Purkinje cell (primary cell): ENCODE measurements around the gene DCTN5. TPM values are rescaled to one million over a fixed set of nuclear protein-coding genes. Genes with fewer than 3 reads are reported as not detected.

ENCODE experiments used
- polyA plus RNA-seq: library from polyadenylated mRNA; unstranded; fragments of >200 nt; fragmentation: Nextera tagmentation; gene quantifications from 2 replicates; pipeline ENCODE4 v1.2.1, GENCODE V29; 2014

The DCTN5 gene
- 12.8 and 13.3 TPM in 2 replicates for polyA plus RNA-seq

DNA sequence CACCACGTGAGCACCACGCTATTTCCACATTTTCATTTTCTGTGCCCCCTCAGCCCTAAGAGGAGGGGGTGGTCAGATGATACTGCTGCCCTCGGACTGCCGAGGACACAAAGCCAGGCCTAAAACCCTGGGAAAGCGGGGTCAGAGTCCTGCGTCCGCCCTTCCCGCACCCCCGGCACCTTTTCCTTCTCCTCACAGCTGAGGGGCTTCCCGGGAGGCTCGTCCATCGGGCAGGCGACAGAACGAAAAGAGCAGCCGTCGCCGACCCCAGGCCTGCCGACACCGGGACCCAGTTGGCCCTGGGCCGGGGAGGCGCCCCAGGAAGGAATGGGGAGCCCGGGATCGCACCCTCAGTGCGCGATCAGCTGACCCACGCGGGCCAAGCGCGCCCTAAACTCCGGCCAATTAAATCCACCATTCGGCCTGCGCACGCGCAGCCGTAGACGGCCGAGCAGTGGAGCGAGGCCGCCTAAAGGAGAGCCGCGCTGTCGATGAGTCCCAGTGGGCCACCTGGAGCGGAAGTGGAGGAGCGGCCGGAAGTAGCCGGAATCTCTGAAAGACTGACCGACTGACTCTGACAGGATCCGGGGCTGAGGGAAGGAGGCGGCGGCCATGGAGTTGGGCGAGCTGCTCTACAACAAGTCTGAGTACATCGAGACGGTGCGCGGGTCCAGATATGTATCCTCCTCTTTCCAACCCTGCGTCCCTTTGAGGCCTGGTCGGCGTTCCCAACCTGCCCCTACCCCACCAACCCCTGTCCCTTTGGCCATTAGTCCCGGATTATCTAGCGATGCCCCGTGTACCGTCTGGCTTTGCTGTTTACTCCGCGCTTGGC, at the start of gene DCTN5, which contains the start of gene PALB2:
TSS of gene DCTN5 (plus strand) at position 536 of the 835 bp plus-strand sequence. CDS start at position 613, 77 bp downstream.
TSS of gene PALB2 (minus strand) at position 380 of the 835 bp plus-strand sequence. CDS start at position 227, 153 bp downstream.

GRCh38 chr16:23595951-23596720, 45.1 kb upstream of the DCTN5 start, which contains the start of gene NDUFAB1:
NDUFAB1 (minus strand) TSS chr16:23596316; CDS start chr16:23596290, 26 bp downstream.

GRCh38 chr16:23678430-23679273, 37.4 kb downstream of the DCTN5 start, which contains the start of gene PLK1:
PLK1 (plus strand) TSS chr16:23678889; CDS start chr16:23678933, 44 bp downstream.

GRCh38 chr16:23712976-23713375, 71.7 kb downstream of the DCTN5 start, which contains the start of gene ERN2:
ERN2 (minus strand) TSS chr16:23713222; CDS start chr16:23713187, 35 bp downstream.

Other genes with a start within 250 kb of the DCTN5 start
- gene COG7, start 188.3 kb upstream of the DCTN5 start, polyA plus RNA-seq: 9.7 and 23.0 TPM in 2 replicates
- gene GGA2, start 131.0 kb upstream of the DCTN5 start, polyA plus RNA-seq: 14.1 and 18.0 TPM in 2 replicates
- 10.4 and 13.6 TPM in 2 replicates for gene EARS2, start 84.1 kb upstream of the DCTN5 start, polyA plus RNA-seq
- 7.5 and 19.0 TPM in 2 replicates for gene UBFD1, start 83.7 kb upstream of the DCTN5 start, polyA plus RNA-seq
- gene NDUFAB1, start 45.1 kb upstream of the DCTN5 start, polyA plus RNA-seq: 471 and 500 TPM in 2 replicates
- 3.6 and 5.0 TPM in 2 replicates for gene PALB2, start 156 bp upstream of the DCTN5 start, polyA plus RNA-seq
- gene PLK1, start 37.4 kb downstream of the DCTN5 start, polyA plus RNA-seq: 0.15 and 0.69 TPM in 2 replicates
- not detected in 2 replicates for gene ERN2, start 71.8 kb downstream of the DCTN5 start, polyA plus RNA-seq
- gene CHP2, start 113.6 kb downstream of the DCTN5 start, polyA plus RNA-seq: not detected in 2 replicates
- 3.5 and 47.9 TPM in 2 replicates for gene PRKCB, start 194.5 kb downstream of the DCTN5 start, polyA plus RNA-seq